ENCODE measurements around the gene C1QA. TPM values are rescaled to one million over a fixed set of nuclear protein-coding genes. Genes with fewer than 3 reads are reported as not detected.

The C1QA gene
- polyA plus RNA-seq, 1 donor = 91.7 TPM

DNA sequence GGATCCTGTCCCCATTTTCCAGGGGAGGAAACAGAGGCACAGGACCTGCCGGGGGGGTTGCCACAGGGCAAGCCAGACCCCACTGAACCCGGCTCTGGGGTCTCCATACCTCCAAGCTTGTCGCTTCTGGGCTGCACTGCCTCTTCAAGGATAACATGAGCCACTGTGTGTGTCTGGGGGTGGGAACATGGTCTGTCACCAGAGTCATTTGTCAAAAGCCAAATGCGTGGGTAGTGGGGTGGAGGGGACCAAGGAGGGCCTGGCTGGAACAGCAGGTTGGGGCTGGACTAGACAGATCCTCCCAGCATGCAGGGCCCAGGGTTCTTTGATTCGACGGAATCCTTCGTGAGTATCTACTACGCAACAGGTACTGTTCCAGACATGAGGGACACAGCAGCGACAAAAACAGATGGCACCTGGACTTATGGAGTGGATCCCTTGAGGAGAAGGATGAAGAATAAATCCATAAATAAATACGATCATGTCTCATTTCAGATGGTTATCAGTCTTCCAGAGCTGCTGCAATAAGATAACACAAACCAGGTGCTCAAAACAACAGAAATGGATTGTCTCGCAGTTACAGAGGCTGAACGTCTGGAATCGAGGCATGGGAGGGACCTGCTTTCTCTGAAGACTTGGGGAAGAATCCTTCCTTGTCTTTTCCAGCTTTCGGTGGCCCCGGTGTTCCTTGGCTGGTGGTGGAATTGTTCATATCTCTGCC lies 45.3 kb downstream of the C1QA start:
- no peaks in the 10 kb centered on the region for H3K9me3 ChIP-seq (ENCODE audit: control insufficient read depth, low read depth, low read length)
- no peak for DNase-seq
- H3K4me1 ChIP-seq (ENCODE audit: control insufficient read depth, insufficient read depth, low read length) = peaks cover 24% of the 10 kb centered on the region
- 40% methylated on average over 2 of the region's 15 CpGs for WGBS (ENCODE audit: insufficient coverage, low lambda C conversion rate)
- no peaks in the 10 kb centered on the region for H3K36me3 ChIP-seq (ENCODE audit: control insufficient read depth, insufficient read depth, low read length)
- no peaks in the 10 kb centered on the region for H3K27me3 ChIP-seq (ENCODE audit: control insufficient read depth, insufficient read depth, low read length)
- no peak overlapping the region for H3K27ac ChIP-seq (ENCODE audit: low read length)
- no peak overlapping the region for H3K4me3 ChIP-seq (ENCODE audit: low read length)

DNA sequence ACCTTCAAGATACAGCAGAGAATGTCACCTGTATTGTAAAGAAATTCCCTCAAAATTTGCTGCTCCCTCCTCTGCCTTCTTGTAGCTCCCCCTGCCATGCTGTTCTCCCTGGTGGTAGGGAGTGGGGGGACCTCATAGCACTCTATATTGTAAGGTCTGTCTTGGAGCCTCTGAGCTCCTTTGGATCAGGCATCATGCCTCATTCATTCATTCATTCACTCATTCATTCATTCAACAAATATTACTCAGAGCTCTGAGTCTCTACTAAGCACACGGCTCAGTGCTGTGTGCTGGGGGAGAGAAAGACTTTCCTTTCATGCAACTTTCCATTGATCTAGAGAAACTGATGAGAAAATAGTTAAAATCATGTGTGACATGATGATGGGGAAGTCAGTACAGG lies 47.1 kb downstream of the C1QA start:
- no CpG with 5 or more reads among the region's 1 CpG for WGBS (ENCODE audit: insufficient coverage, low lambda C conversion rate)
- Histone ChIP-seq H3K4me1 (ENCODE audit: control insufficient read depth, insufficient read depth, low read length) (peaks cover 9% of the 10 kb centered on the region), H3K27ac (ENCODE audit: low read length) (no peak overlapping the region), H3K36me3 (ENCODE audit: control insufficient read depth, insufficient read depth, low read length) (no peaks in the 10 kb centered on the region), H3K27me3 (ENCODE audit: control insufficient read depth, insufficient read depth, low read length) (no peaks in the 10 kb centered on the region), H3K4me3 (ENCODE audit: low read length) (no peak overlapping the region), H3K9me3 (ENCODE audit: control insufficient read depth, low read depth, low read length) (no peaks in the 10 kb centered on the region)
- no peak for DNase-seq

GRCh38 chr1:22685591-22686059 lies 49.2 kb downstream of the C1QA start:
- no CpG with 5 or more reads among the region's 10 CpGs for WGBS (ENCODE audit: insufficient coverage, low lambda C conversion rate)
- Histone ChIP-seq H3K4me1 (ENCODE audit: control insufficient read depth, insufficient read depth, low read length) (peaks cover 5% of the 10 kb centered on the region), H3K4me3 (ENCODE audit: low read length) (no peak overlapping the region), H3K27me3 (ENCODE audit: control insufficient read depth, insufficient read depth, low read length) (no peaks in the 10 kb centered on the region), H3K27ac (ENCODE audit: low read length) (no peak overlapping the region), H3K9me3 (ENCODE audit: control insufficient read depth, low read depth, low read length) (no peaks in the 10 kb centered on the region), H3K36me3 (ENCODE audit: control insufficient read depth, insufficient read depth, low read length) (no peaks in the 10 kb centered on the region)
- no peak for DNase-seq

DNA sequence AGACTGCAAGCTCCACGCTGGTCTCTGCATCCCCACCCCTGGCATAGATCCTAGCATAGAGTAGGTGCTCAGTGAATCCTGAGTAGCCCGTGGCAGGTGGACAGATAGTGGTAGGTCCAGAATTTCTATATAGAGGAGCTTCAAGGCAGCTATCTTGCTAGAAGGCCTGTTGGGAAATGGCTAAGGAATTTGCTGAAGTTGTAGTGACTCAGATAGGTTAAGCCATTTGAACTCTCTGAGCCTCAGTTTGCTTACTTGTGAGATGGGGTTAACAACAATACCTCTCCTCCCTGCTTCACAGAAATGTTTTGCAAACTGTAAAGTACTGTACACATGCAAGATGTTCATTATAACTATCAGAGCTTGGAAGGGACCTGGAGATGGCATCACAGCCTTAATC lies 50.8 kb downstream of the C1QA start:
- Histone ChIP-seq H3K4me1 (ENCODE audit: control insufficient read depth, insufficient read depth, low read length) (peaks cover 5% of the 10 kb centered on the region), H3K27me3 (ENCODE audit: control insufficient read depth, insufficient read depth, low read length) (no peaks in the 10 kb centered on the region), H3K36me3 (ENCODE audit: control insufficient read depth, insufficient read depth, low read length) (no peaks in the 10 kb centered on the region), H3K27ac (ENCODE audit: low read length) (no peak overlapping the region), H3K9me3 (ENCODE audit: control insufficient read depth, low read depth, low read length) (no peaks in the 10 kb centered on the region), H3K4me3 (ENCODE audit: low read length) (no peak overlapping the region)
- DNase-seq = no peak
- WGBS (ENCODE audit: insufficient coverage, low lambda C conversion rate) = no CpG with 5 or more reads among the region's 2 CpGs

GRCh38 chr1:22688466-22688865 lies 52.0 kb downstream of the C1QA start:
- no peak for DNase-seq
- Histone ChIP-seq H3K4me3 (ENCODE audit: low read length) (no peak overlapping the region), H3K27me3 (ENCODE audit: control insufficient read depth, insufficient read depth, low read length) (no peaks in the 10 kb centered on the region), H3K9me3 (ENCODE audit: control insufficient read depth, low read depth, low read length) (no peaks in the 10 kb centered on the region), H3K36me3 (ENCODE audit: control insufficient read depth, insufficient read depth, low read length) (no peaks in the 10 kb centered on the region), H3K4me1 (ENCODE audit: control insufficient read depth, insufficient read depth, low read length) (peaks cover 5% of the 10 kb centered on the region), H3K27ac (ENCODE audit: low read length) (no peak overlapping the region)

Other genes starting within 250 kb of the C1QA start
- 14.8 TPM for gene ZBTB40, start 184.8 kb upstream of the C1QA start, polyA plus RNA-seq
- 0.57 TPM for gene EPHA8, start 73.1 kb upstream of the C1QA start, polyA plus RNA-seq
- gene C1QC, start 7.0 kb downstream of the C1QA start, polyA plus RNA-seq = 79.1 TPM
- gene C1QB, start 16.6 kb downstream of the C1QA start, polyA plus RNA-seq = 73.0 TPM
- 37.6 TPM for gene EPHB2, start 74.2 kb downstream of the C1QA start, polyA plus RNA-seq